Bronchial epithelial cell (primary cell): ENCODE results near the gene PTPRT. TPM values are rescaled to one million over a fixed set of nuclear protein-coding genes. Genes with fewer than 3 reads are reported as not detected.

Experiments
- DNase-seq: peaks from one replicate; pipeline ENCODE4 v3.0.0-alpha.2; 2010; ENCODE audit warnings: low read depth
- FAIRE-seq: peaks from 2 replicates; lab custom pipeline; 2011; peaks lifted over from hg19 to GRCh38; lab: Jason Lieb, UNC
- H3K27me3 ChIP-seq: 2 replicates; pipeline ENCODE4 v1.5.1; 2011; ENCODE audit warnings: low read length; ENCODE audit not compliant: control insufficient read depth, insufficient read depth
- H3K36me3 ChIP-seq: 2 replicates; pipeline ENCODE4 v1.5.1; 2011; ENCODE audit warnings: low read length; ENCODE audit not compliant: control insufficient read depth, insufficient read depth
- H3K4me3 ChIP-seq: 2 replicates; pipeline ENCODE4 v1.5.1; 2011; ENCODE audit warnings: mild to moderate bottlenecking, low read depth, low read length, control low read depth
- total RNA-seq: library from RNA; depleted of rRNA; stranded (reverse); fragments of >200 nt; gene quantifications from 2 replicates; pipeline ENCODE4 v1.2.1, GENCODE V29; 2014
- TF ChIP-seq, protein P1 (sequence below): IDR thresholded peaks from 2 replicates; pipeline ENCODE4 v1.5.1; 2011; ENCODE audit warnings: mild to moderate bottlenecking, moderate library complexity, low read length, control low read depth, inconsistent platforms; ENCODE audit not compliant: insufficient read depth, severe bottlenecking

Gene PTPRT
- total RNA-seq, 1 donor from 2014 or later: not detected

DNA sequence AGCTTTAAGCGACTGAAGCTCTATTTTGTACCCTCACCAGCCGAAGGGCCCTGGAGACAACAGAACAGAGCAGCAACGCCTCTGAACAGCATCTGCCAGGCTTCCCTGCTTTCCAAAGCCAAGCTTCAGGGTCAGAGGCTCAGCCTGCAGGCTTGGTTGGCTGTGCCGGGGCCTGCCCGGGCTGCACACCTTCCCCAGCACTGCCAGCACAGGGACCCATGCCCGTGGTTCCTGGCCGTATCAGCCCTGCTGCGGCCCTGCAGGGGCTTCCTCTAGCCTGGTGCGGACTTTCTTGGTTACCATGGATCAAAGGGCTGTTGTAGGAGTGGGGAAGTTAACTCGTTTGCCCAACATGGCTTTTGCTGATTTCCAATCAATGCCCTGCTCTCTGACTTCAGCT, 830.1 kb downstream of the PTPRT start:
- TF ChIP-seq, protein P1, sequence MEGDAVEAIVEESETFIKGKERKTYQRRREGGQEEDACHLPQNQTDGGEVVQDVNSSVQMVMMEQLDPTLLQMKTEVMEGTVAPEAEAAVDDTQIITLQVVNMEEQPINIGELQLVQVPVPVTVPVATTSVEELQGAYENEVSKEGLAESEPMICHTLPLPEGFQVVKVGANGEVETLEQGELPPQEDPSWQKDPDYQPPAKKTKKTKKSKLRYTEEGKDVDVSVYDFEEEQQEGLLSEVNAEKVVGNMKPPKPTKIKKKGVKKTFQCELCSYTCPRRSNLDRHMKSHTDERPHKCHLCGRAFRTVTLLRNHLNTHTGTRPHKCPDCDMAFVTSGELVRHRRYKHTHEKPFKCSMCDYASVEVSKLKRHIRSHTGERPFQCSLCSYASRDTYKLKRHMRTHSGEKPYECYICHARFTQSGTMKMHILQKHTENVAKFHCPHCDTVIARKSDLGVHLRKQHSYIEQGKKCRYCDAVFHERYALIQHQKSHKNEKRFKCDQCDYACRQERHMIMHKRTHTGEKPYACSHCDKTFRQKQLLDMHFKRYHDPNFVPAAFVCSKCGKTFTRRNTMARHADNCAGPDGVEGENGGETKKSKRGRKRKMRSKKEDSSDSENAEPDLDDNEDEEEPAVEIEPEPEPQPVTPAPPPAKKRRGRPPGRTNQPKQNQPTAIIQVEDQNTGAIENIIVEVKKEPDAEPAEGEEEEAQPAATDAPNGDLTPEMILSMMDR: no peak
- no peak for DNase-seq
- no peak for FAIRE-seq
- Histone ChIP-seq H3K4me3 (no peak overlapping the region), H3K36me3 (no peaks in the 10 kb centered on the region), H3K27me3 (no peaks in the 10 kb centered on the region)

GRCh38 chr20:42352096-42352495, 837.6 kb downstream of the PTPRT start:
- FAIRE-seq (no peak), DNase-seq (no peak)
- H3K4me3 ChIP-seq: no peak overlapping the region
- H3K36me3 ChIP-seq: no peaks in the 10 kb centered on the region
- no peaks in the 10 kb centered on the region for H3K27me3 ChIP-seq
- TF ChIP-seq, protein P1: no peak

DNA sequence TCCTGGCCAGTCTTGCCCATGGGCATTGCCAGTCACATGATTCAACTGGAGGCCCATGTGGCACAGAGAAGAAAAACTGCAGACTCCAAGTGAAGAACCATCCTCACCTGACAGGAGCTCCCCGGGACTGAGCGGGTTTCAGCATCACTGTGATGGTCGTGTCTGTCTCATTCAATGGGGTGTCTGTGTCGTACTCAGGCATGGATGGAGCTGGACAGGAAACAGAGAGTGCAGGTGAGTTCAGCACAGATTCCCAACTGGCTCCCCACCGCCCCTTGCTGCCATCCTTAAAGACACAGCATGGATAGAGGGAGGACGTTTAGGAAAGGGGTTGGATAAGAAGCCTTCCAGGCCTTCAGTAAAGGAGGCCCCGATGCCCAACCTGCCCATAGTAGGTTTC, 839.2 kb downstream of the PTPRT start:
- no peaks in the 10 kb centered on the region for H3K36me3 ChIP-seq
- H3K4me3 ChIP-seq: no peak overlapping the region
- no peaks in the 10 kb centered on the region for H3K27me3 ChIP-seq
- TF ChIP-seq, protein P1: no peak
- no peak for DNase-seq
- FAIRE-seq: no peak

DNA sequence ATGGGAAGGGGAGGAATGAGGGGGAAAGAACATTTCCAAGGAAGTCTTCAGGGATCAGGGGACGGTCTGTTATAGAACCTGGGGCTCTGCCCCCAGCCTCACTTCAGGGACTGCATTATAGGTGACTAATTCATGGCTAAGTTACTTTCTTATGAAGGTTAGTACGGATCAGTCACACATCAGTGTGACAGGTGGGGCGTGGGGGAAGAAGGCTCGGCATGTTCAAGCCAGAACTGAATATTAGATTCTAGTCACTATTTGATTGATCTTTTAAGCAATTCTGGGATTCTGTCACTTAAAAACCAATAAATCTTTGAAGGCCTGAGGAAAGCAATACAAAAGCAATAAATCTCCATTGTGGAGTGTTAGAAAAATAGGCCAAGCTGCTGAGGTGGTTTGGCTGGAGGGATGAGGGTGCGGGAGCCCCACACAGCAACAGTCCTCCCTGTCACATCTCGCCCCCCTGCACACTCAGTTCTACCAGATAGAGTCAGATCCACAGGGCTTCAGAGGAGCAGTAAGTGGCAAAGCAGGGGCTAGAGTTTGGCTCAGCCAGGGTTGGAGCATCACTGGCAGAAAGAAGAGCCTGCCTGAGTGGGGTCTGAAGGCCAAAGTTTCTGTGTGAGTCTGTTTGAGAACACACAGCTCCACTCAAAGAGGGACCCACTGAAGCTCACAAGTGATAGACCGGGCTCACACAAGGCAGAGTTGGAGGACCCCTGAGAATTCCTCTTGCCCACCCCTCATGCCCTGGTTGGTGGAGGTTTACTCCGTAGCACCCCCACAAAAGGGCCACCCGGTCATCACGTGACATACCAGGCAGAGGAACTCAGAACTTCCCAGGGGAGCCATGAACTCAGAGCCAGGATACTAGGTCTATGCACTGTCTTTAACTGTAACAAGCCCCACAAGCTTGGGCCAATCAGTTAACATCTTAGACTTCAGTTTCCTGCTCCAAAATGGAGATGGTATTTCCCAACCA, 843.2 kb downstream of the PTPRT start:
- DNase-seq: no peak
- FAIRE-seq: no peak
- Histone ChIP-seq H3K4me3 (no peak overlapping the region), H3K27me3 (no peaks in the 10 kb centered on the region), H3K36me3 (no peaks in the 10 kb centered on the region)
- TF ChIP-seq, protein P1: no peak

DNA sequence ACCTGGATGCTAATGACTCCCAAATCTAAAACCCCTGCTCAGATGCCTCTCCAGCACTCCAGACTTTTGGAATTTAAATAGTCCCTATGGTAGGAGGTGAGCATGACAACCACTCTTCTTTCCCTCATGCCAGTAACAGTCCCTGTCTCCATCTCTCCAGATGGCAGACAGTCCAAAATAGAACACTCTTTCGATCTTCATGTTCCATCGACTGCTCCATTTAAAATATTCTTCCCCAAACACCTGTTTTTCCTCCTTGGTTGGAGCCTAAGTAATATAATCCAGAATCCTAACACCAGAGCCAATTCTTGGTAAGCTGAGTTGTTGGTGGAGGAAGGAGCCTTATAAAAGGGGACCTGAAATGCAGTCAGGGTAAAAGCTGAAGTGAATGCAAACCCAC, 848.1 kb downstream of the PTPRT start:
- FAIRE-seq (no peak), DNase-seq (no peak)
- Histone ChIP-seq H3K4me3 (no peak overlapping the region), H3K27me3 (no peaks in the 10 kb centered on the region), H3K36me3 (no peaks in the 10 kb centered on the region)
- TF ChIP-seq, protein P1: no peak
